ENCODE results near the gene CHRDL2. TPM values are rescaled to one million over a fixed set of nuclear protein-coding genes. Genes with fewer than 3 reads are reported as not detected.
"Not testable (repeated sequence)": the region's sequence is repeated elsewhere in the genome, so short reads cannot be mapped to it uniquely, and the experiment has no call there.

The CHRDL2 gene
- total RNA-seq, 8 experiments from 2014 or later, result 0.17 to 0.87 (median 0.38) TPM; not detected in 3

- H3K4me1 ChIP-seq (replicated peaks in 1 of 2), result peaks cover 0 to 4% of the 10 kb centered on the region in 2 donors
- ATAC-seq (replicated peaks in 6 of 8), result peak in 1 of 8 experiments; percentile 45
- no peak overlapping the region for H3K27ac ChIP-seq
- in situ Hi-C loops (cut with MboI; ENCODE audit: low pct_unique_long_range_greater_than_20kb in 2 of 9, low sequenced_read_pairs in 9 of 9, unreplicated experiment in 9 of 9), result no loop called here
- 40 to 100% (median 84%) methylated on average over 1 of the region's 1 CpG; no CpG with 5 or more reads in 2 of the 10 experiments for WGBS, 10 experiments
- H3K4me3 ChIP-seq, result no peak overlapping the region
These were observed 25.3 kb upstream of the CHRDL2 start for GRCh38 chr11:74756571-74756970.

DNA sequence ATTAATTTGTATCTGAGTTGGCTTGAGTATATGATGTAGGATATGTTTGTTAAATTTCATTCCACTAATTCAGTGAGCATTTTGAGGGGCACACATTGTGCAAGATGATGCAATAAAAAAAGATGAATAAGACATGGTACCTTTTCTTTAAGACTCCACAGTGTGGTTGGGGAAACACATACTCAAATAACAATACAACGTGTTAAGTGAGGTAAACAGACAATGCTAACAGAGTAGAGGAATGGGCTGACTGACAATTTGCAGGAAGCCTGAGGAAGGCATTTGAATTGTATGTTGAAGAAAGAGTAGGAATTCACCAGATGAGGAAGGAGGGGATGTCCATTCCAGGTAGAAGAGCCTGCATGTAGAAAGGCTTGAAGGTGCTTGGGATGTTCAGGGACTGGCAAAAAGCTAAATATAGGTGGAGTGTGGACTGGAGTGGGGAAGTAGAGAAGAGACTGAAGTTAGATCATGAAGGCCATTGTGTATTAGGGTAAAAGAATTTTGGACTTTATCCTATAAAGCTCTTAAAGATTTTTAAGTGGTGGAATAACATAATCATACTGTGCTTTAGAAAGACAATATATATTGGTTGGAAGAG is 24.3 kb upstream of the CHRDL2 start:
- Histone ChIP-seq H3K4me3 (no peak overlapping the region), H3K4me1 (replicated peaks in 1 of 2) (peaks cover 0 to 7% of the 10 kb centered on the region in 2 donors), H3K27ac (no peak overlapping the region)
- ATAC-seq (replicated peaks in 6 of 8), result peak in 4 of 8 experiments; percentile 13 to 35 (median 18)
- WGBS, 10 experiments, result 0 to 38% (median 23%) methylated on average over 1 of the region's 1 CpG; no CpG with 5 or more reads in 4 of the 10 experiments
- in situ Hi-C loops (cut with MboI; ENCODE audit: low pct_unique_long_range_greater_than_20kb in 2 of 9, low sequenced_read_pairs in 9 of 9, unreplicated experiment in 9 of 9), result no loop called here

GRCh38 chr11:74754507-74755252 is 23.5 kb upstream of the CHRDL2 start:
- WGBS, 10 experiments, result 0 to 95% (median 79%) methylated on average over 1 to 15 of the region's 15 CpGs
- peak in 6 of 8 experiments; percentile 45 to 93 (median 72) for ATAC-seq (replicated peaks in 6 of 8)
- H3K27ac ChIP-seq, result no peak overlapping the region
- H3K4me1 ChIP-seq (replicated peaks in 1 of 2), result peaks cover 5 to 9% of the 10 kb centered on the region in 2 donors
- H3K4me3 ChIP-seq, result no peak overlapping the region
- in situ Hi-C loops (cut with MboI; ENCODE audit: low pct_unique_long_range_greater_than_20kb in 2 of 9, low sequenced_read_pairs in 9 of 9, unreplicated experiment in 9 of 9), result no loop called here

- ATAC-seq (replicated peaks in 6 of 8), result no peak
- in situ Hi-C loops (cut with MboI; ENCODE audit: low pct_unique_long_range_greater_than_20kb in 2 of 9, low sequenced_read_pairs in 9 of 9, unreplicated experiment in 9 of 9), result no loop called here
- Histone ChIP-seq H3K27ac (no peak overlapping the region), H3K4me1 (replicated peaks in 1 of 2) (peaks cover 9 to 14% of the 10 kb centered on the region in 2 donors), H3K4me3 (no peak overlapping the region)
- WGBS, 10 experiments, result 70 to 100% (median 79%) methylated on average over 1 to 2 of the region's 2 CpGs; no CpG with 5 or more reads in 4 of the 10 experiments
These were observed 20.1 kb upstream of the CHRDL2 start for GRCh38 chr11:74751303-74751702.

DNA sequence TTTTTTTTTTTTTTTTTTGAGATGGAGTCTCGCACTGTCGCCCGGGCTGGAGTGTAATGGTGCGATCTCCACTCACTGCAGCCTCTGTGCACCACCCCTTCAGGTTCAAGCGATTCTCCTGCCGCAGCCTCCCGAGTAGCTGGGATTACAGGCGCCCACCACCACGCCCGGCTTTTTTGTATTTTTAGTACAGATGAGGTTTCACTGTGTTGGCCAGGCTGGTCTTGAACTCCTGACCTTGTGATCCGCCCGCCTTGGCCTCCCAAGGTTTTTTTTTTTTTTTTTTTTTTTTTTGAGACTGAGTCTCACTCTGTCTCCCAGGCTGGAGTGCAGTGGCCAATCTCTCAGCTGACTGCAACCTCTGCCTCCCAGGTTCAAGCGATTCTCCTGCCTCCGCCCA is 19.4 kb upstream of the CHRDL2 start:
- H3K4me3 ChIP-seq; ATAC-seq (replicated peaks in 6 of 8); in situ Hi-C loops (cut with MboI; ENCODE audit: low pct_unique_long_range_greater_than_20kb in 2 of 9, low sequenced_read_pairs in 9 of 9, unreplicated experiment in 9 of 9); H3K27ac ChIP-seq: not testable (repeated sequence)
- 90 to 100% (median 98%) methylated on average over 1 to 12 of the region's 14 CpGs; no CpG with 5 or more reads in 5 of the 10 experiments for WGBS, 10 experiments
- H3K4me1 ChIP-seq (replicated peaks in 1 of 2), result peaks cover 9 to 14% of the 10 kb centered on the region in 2 donors

DNA sequence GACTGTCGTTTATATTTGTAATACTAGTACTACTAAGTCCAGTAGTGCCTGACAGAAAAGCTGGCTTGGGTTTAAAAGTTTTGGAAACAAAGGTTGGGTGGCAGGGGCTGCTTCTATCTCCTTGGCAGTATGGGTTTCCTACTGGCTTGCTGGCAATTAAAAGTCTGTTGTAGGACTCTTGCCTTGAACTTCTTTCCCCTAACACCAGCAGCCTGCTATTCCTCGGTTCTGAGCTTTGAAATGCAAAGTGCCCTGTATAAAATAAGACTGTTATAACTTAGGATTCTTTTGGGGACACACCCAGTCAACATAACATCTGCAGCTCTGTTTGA is 18.7 kb upstream of the CHRDL2 start:
- peak overlapping the region; percentile 62 to 95 (median 83) for H3K4me3 ChIP-seq
- WGBS, 10 experiments, result 0 to 24% (median 6%) methylated on average over 1 to 2 of the region's 2 CpGs; no CpG with 5 or more reads in 1 of the 10 experiments
- H3K4me1 ChIP-seq (replicated peaks in 1 of 2), result peaks cover 9 to 14% of the 10 kb centered on the region in 2 donors
- H3K27ac ChIP-seq, result no peak overlapping the region
- ATAC-seq (replicated peaks in 6 of 8), result no peak
- in situ Hi-C loops (cut with MboI; ENCODE audit: low pct_unique_long_range_greater_than_20kb in 2 of 9, low sequenced_read_pairs in 9 of 9, unreplicated experiment in 9 of 9), result no loop called here

DNA sequence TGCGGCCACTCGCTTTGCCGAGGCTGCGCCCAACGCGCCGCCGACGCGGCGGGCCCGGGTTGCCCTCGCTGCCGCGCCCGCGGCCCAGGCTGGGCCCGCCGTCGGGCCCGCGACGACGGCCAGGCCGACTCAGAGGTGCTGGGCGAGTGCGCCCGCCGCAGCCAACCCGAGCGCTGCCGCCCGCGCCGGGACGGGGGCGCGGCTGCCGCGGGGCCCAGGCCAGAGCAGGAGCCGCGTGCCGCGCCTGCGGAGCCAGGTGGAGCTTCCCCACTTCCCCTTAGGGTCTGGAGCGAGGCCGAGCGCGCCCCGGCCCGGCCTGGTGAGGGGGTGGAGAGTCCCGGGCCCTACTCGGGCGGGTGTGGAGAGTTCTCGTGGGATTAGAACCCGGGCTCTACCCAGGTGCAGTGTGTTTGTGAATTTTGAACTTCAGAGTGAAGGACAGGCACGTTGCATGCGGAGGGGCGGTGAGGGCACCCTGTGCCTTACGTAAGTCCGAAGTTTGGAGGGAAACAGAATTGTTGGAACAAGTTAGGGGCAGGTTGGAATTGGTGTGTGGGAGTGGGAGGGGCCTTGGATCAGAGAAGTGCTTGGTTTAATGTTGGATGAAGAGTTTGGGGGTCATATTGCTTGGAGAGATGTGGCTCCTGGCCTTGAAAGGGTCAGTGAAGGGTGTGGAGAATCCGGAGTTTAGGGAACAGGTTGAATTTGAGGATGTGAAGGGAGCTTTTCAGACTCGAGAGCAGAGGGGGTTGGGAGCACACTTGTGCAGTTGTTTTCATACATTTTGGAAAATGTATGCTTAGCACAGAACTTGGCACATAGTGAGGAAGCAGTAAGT is 18.1 kb upstream of the CHRDL2 start:
- WGBS, 10 experiments, result 0 to 17% (median 0%) methylated on average over 1 to 24 of the region's 63 CpGs; no CpG with 5 or more reads in 2 of the 10 experiments
- peak overlapping the region; percentile 92 for H3K27ac ChIP-seq
- in situ Hi-C loops (cut with MboI; ENCODE audit: low pct_unique_long_range_greater_than_20kb in 2 of 9, low sequenced_read_pairs in 9 of 9, unreplicated experiment in 9 of 9), result no loop called here
- H3K4me3 ChIP-seq, result peak overlapping the region; percentile 62 to 95 (median 83)
- H3K4me1 ChIP-seq (replicated peaks in 1 of 2), result peaks cover 9 to 11% of the 10 kb centered on the region in 2 donors
- ATAC-seq (replicated peaks in 6 of 8), result peak; percentile 60 to 79 (median 72)

DNA sequence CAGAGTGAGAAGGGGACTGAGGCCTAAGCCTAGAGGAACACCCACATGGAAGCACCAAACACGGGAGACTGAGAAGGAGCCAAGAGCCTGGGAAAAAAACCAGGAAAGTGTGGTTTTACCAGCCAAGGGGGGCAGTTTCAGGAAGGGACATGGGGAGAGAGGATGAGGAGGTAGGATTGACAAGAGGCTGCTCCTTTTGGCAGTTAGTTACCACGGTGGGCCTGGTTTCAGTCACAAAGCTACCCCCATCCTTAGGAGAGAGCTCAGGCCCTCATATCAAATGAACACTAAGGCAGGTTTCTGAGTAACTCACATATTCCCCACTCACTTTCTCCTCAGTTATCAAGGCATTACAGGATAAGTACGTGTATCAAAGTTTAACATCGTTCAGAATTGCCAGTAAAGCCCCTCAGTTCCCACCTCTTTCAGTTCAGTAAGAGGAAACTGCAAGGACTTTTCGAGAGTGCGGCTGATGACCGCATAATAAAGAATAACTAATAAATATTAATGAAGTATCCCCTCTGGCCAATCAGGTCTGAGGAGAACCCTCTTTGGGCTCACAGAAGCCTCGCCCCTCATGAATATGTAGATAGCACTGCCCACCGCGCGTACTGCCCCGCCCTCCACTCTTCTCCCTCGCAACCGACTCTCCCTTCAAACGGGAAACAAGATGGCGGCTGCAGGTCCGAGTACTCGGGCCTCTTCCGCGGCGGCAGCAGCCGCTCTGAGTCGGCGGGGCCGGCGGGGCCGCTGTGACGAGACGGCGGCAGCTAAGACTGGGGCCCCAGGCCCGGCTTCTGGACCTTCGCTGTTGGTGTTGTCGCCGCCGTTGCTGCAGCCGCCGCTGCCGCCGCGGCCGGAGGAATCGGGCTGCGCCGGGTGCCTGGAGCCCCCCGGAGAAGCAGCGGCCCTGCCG is 17.2 kb upstream of the CHRDL2 start, which contains the start of gene RNF169:
Gene RNF169 (plus strand): TSS at position 639 of the 916 bp plus-strand sequence. CDS start 32 bp downstream, at position 671.
- H3K27ac ChIP-seq, result peak within 1 kb of the TSS; percentile 92
- peaks cover 9 to 10% of the 10 kb centered on the region in 2 donors for H3K4me1 ChIP-seq (replicated peaks in 1 of 2)
- ATAC-seq (replicated peaks in 6 of 8), result peak; percentile 95 to 100 (median 99)
- in situ Hi-C loops (cut with MboI; ENCODE audit: low pct_unique_long_range_greater_than_20kb in 2 of 9, low sequenced_read_pairs in 9 of 9, unreplicated experiment in 9 of 9), result no loop called here
- WGBS, 10 experiments, result 0 to 57% (median 5%) methylated on average over 1 to 11 of the region's 47 CpGs
- H3K4me3 ChIP-seq, result peak within 1 kb of the TSS; percentile 62 to 95 (median 83)

GRCh38 chr11:74746868-74747267 is 15.6 kb upstream of the CHRDL2 start:
- H3K4me1 ChIP-seq (replicated peaks in 1 of 2), result peaks cover 9 to 10% of the 10 kb centered on the region in 2 donors
- in situ Hi-C loops (cut with MboI; ENCODE audit: low pct_unique_long_range_greater_than_20kb in 2 of 9, low sequenced_read_pairs in 9 of 9, unreplicated experiment in 9 of 9), result no loop called here
- 80 to 100% (median 100%) methylated on average over 1 to 3 of the region's 3 CpGs; no CpG with 5 or more reads in 2 of the 10 experiments for WGBS, 10 experiments
- H3K27ac ChIP-seq, result no peak overlapping the region
- no peak for ATAC-seq (replicated peaks in 6 of 8)
- no peak overlapping the region for H3K4me3 ChIP-seq

- no peak for ATAC-seq (replicated peaks in 6 of 8)
- 0 to 100% (median 59%) methylated on average over 1 to 4 of the region's 4 CpGs; no CpG with 5 or more reads in 2 of the 10 experiments for WGBS, 10 experiments
- Histone ChIP-seq H3K27ac (no peak overlapping the region), H3K4me1 (replicated peaks in 1 of 2) (peaks cover 5% of the 10 kb centered on the region in 2 donors), H3K4me3 (no peak overlapping the region)
- in situ Hi-C loops (cut with MboI; ENCODE audit: low pct_unique_long_range_greater_than_20kb in 2 of 9, low sequenced_read_pairs in 9 of 9, unreplicated experiment in 9 of 9), result no loop called here
These were observed 13.1 kb upstream of the CHRDL2 start for GRCh38 chr11:74744277-74744676.

DNA sequence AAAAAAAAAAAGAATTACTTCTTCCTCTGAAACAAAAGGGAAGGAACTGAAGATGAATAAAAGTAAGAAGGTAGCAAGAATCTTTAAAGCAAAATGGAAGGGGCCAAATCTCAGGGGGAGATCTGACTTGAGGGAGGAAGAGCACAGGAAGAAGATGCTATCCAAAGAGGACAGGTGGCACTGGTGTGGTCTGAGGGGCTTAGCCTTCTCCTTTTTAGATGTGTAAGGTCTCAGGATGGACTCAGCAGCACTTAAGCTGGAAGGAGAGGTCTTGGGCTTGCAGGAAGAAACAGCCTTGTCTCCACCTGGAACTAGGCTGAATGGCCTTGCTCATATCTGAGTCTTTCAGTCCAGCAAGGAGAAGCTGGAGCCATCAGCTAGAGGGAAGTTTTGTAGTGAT is 12.4 kb upstream of the CHRDL2 start:
- no peak overlapping the region for H3K4me3 ChIP-seq
- ATAC-seq (replicated peaks in 6 of 8), result no peak
- H3K4me1 ChIP-seq (replicated peaks in 1 of 2), result peaks cover 5% of the 10 kb centered on the region in 2 donors
- in situ Hi-C loops (cut with MboI; ENCODE audit: low pct_unique_long_range_greater_than_20kb in 2 of 9, low sequenced_read_pairs in 9 of 9, unreplicated experiment in 9 of 9), result no loop called here
- H3K27ac ChIP-seq, result no peak overlapping the region

DNA sequence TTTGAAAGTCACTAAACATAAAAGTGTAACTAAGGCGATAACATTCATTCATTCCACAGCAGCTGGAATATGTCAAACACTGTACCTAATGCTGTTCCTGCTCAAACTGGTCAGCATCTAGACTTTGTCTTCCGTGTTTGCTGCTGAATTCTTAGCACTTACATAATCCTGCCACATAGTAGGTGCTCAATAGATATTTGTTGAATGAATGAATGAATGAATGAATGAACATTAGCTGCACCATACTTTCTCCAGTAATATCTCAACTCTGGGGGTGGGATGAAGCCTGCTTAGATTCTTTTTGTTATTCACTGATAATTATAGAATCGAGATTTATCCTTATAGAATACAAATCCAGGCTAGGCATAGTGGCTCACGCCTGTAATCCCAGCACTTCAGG is 10.8 kb upstream of the CHRDL2 start:
- Histone ChIP-seq H3K4me1 (replicated peaks in 1 of 2) (no peaks in the 10 kb centered on the region), H3K4me3 (no peak overlapping the region), H3K27ac (no peak overlapping the region)
- in situ Hi-C loops (cut with MboI; ENCODE audit: low pct_unique_long_range_greater_than_20kb in 2 of 9, low sequenced_read_pairs in 9 of 9, unreplicated experiment in 9 of 9), result no loop called here
- WGBS, 10 experiments, result 30 to 100% (median 79%) methylated on average over 1 to 4 of the region's 4 CpGs; no CpG with 5 or more reads in 1 of the 10 experiments
- ATAC-seq (replicated peaks in 6 of 8), result no peak
